WI38 (cell line): ENCODE results near the gene PLXNC1.

Experiments used
- H3K4me3 ChIP-seq: 2 replicates; pipeline ENCODE4 v1.5.1; 2011; ENCODE audit warnings: low read depth, mild to moderate bottlenecking, control low read depth, low read length
- TF ChIP-seq, protein P1 (sequence below): IDR thresholded peaks from 2 replicates; pipeline ENCODE4 v1.5.1; 2012; ENCODE audit warnings: low read depth, mild to moderate bottlenecking, control low read depth, low read length

Gene PLXNC1

DNA sequence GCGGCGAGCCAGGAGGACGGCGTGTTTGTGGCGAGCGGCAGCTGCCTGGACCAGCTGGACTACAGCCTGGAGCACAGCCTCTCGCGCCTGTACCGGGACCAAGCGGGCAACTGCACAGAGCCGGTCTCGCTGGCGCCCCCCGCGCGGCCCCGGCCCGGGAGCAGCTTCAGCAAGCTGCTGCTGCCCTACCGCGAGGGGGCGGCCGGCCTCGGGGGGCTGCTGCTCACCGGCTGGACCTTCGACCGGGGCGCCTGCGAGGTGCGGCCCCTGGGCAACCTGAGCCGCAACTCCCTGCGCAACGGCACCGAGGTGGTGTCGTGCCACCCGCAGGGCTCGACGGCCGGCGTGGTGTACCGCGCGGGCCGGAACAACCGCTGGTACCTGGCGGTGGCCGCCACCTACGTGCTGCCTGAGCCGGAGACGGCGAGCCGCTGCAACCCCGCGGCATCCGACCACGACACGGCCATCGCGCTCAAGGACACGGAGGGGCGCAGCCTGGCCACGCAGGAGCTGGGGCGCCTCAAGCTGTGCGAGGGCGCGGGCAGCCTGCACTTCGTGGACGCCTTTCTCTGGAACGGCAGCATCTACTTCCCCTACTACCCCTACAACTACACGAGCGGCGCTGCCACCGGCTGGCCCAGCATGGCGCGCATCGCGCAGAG lies 873 bp downstream of the PLXNC1 start:
- peak overlapping the region; percentile 50 for H3K4me3 ChIP-seq
- TF ChIP-seq, protein P1, sequence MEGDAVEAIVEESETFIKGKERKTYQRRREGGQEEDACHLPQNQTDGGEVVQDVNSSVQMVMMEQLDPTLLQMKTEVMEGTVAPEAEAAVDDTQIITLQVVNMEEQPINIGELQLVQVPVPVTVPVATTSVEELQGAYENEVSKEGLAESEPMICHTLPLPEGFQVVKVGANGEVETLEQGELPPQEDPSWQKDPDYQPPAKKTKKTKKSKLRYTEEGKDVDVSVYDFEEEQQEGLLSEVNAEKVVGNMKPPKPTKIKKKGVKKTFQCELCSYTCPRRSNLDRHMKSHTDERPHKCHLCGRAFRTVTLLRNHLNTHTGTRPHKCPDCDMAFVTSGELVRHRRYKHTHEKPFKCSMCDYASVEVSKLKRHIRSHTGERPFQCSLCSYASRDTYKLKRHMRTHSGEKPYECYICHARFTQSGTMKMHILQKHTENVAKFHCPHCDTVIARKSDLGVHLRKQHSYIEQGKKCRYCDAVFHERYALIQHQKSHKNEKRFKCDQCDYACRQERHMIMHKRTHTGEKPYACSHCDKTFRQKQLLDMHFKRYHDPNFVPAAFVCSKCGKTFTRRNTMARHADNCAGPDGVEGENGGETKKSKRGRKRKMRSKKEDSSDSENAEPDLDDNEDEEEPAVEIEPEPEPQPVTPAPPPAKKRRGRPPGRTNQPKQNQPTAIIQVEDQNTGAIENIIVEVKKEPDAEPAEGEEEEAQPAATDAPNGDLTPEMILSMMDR = no peak

DNA sequence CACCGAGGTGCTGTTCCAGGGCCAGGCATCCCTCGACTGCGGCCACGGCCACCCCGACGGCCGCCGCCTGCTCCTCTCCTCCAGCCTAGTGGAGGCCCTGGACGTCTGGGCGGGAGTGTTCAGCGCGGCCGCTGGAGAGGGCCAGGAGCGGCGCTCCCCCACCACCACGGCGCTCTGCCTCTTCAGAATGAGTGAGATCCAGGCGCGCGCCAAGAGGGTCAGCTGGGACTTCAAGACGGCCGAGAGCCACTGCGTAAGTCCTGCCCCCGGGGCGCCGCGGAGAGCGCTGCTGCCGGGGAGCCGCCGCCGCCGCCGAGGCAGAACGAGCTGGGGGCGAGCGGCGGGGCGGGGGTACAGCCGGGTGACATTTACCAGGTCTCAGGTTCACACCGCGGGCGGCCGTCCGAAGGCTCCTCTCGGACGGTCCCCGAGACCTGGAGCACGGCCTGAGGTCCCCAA lies 1.4 kb downstream of the PLXNC1 start:
- H3K4me3 ChIP-seq = peak overlapping the region; percentile 16; the same call in 1 of the 2 replicates
- TF ChIP-seq, protein P1 = no peak

DNA sequence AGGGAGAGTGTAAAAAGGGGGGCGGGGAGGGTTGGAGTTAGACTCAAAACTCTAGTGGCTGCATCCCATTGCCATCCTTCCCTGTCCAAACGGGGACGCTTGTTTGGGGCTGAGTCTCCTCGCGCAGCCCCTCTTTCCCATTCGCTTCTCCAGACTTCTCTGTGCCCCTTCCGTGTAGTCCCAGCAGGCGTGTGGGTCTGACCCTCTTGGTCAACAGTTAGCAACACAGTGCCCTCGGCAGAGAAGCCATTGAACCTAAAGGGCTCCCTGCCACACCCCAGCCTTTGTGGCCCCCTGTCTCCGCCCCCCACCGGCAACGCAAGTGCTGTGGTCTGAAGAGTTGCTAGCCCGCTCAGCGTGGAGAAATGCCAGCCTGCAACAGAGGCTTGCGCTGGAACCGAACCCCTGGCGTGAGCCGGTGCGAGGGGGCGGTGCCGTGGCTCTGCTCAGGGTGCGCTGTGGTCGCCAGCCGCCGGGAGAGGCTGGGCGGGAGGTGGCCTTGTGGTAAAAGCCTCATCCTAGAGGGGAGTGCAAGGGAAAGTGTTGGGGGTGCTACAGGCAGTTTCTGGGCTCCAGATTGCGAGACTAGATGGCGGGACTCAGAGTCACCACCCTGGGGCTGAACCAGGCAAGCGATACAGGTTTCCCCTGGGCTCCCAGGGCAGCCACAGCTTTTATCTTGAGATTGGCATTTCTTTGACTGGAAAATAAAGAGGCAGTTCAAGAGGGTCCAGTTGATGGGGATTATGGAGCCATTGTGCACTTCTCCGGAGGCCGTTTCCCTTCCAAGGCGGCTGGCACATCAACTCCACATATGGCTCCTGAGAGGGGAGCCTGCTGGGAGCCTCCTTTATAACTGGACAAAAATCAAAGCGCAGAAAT lies 2.1 kb downstream of the PLXNC1 start:
- H3K4me3 ChIP-seq = peak overlapping the region; percentile 16; the same call in 1 of the 2 replicates
- TF ChIP-seq, protein P1 = no peak

DNA sequence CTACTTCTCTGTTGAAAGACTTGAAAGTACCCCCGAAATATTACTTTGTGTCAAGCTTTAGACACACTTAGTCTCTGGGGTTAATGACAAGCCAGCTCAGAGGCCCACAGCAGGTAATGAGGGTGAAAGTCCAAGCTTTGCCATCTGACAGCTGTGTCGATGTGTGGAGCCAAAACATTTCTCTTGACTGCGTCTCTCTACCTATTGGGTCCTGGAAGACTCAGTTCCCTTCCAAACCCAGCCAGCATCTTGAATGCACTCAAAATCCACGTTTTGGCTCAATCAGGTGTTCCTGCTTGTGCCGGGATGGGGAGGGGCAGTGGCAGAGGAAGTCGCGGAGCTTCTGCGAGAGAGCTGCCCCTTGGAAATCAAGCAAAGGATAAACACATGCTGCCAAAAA lies 3.2 kb downstream of the PLXNC1 start:
- H3K4me3 ChIP-seq = no peak overlapping the region
- TF ChIP-seq, protein P1 = no peak

DNA sequence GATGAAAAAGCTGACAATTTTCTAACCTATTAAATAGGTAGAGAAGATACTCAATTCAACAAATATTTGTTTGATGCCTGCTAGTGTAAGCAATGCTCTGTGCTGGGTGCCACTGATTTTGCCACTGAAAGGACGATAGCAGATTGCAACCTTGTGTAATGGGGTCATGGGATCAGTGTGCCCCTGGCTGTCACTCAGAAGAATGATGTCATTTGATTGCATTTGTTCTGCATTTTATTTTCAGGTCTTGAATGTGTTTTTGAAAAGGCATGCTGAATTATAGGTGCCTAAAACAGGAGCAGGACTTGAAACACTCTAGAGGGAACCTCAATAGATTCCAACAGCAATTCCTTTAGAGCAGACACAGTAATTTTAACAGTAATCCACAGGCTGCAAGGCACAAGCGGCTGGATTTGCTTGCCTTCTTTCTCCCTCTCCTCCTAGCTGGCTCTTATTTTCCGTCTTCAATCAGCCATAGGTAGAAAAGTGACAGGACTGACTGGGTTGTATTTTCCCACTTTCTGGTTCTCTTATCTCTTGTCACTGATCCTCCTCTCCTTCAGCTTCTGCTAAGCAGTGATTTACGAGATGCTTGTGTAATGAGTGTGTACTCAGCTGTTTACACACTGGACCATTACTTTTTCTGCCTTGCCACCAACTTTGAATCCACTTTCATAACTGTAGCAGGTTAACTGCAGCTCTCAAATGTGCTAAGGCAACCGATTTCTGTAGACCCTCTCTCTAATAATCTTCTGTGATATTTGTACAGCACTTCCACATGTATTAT lies 4.1 kb downstream of the PLXNC1 start:
- H3K4me3 ChIP-seq = no peak overlapping the region
- TF ChIP-seq, protein P1 = no peak

DNA sequence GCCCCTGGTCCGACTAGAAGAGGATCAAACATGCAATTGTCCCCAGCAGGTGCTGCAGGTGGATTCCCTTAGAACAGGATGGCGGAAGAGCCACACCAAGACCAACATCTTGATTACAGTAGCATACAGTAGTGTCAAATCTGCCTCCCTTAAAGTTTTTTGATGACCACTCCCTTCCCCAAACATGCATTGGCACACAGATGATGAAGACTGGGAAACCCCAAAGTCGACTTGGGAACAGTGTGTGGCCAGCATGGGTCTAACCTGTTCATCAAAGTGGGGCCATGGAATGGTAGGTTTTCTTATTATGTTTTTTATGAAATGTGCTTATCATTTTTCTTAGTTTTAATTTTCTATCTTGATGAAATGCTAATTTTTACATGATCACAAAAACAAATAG lies 8.8 kb downstream of the PLXNC1 start:
- H3K4me3 ChIP-seq = no peak overlapping the region
- TF ChIP-seq, protein P1 = no peak
